H1 (cell line): ENCODE results near the gene PINK1. TPM values are rescaled to one million over a fixed set of nuclear protein-coding genes. Genes with fewer than 3 reads are reported as not detected.
A peak's percentile ranks its signal among the peaks of the same experiment; 100 is the strongest.

Source experiments
- CTCF ChIA-PET: fragments of 300-600 bp; sonication (Branson Sonifier 250); formaldehyde crosslinking; loops from one replicate; lab custom pipeline; 2021; ENCODE audit not compliant: partially characterized antibody; lab: Charles Lee
- POLR2A ChIA-PET: fragments of 300-600 bp; sonication (Branson Sonifier 250); formaldehyde crosslinking; loops from one replicate; lab custom pipeline; 2021; ENCODE audit warnings: inconsistent platforms; ENCODE audit not compliant: partially characterized antibody; lab: Charles Lee
- DNase-seq, 2 experiments: peaks; one replicate each; pipeline versions ENCODE4 v3.0.0 to v3.0.0-alpha.2; 2010 to 2022; ENCODE audit warnings: low spot score in 2 of 2, low read depth in 1 of 2, mixed read lengths in 1 of 2
- FAIRE-seq: peaks from 2 replicates; lab custom pipeline; 2011; peaks lifted over from hg19 to GRCh38; lab: Jason Lieb, UNC
- H2AFZ ChIP-seq: 2 replicates; pipeline ENCODE4 v1.8.1; 2012; ENCODE audit warnings: low read length, inconsistent platforms
- H2AK5ac ChIP-seq: 2 replicates; pipeline ENCODE4 v1.6.1; 2013; ENCODE audit warnings: low read depth, low read length
- H2BK120ac ChIP-seq: replicated peaks from 2 replicates; pipeline ENCODE3; 2013; ENCODE audit warnings: low read depth, low read length, inconsistent platforms
- H2BK12ac ChIP-seq: 2 replicates; pipeline ENCODE4 v1.6.1; 2013; ENCODE audit warnings: low read depth, low read length
- H2BK15ac ChIP-seq: 2 replicates; pipeline ENCODE4 v1.6.1; 2013; ENCODE audit warnings: low read length
- H2BK20ac ChIP-seq: 2 replicates; pipeline ENCODE4 v1.6.1; 2013; ENCODE audit warnings: low read length
- H2BK5ac ChIP-seq: 2 replicates; pipeline ENCODE4 v1.6.1; 2013; ENCODE audit warnings: low read depth, low read length
- H3K14ac ChIP-seq: 2 replicates; pipeline ENCODE4 v1.6.1; 2013; ENCODE audit warnings: inconsistent platforms; ENCODE audit not compliant: insufficient read length
- H3K18ac ChIP-seq: 2 replicates; pipeline ENCODE4 v1.6.1; 2013; ENCODE audit warnings: low read length; ENCODE audit errors: extremely low read depth
- H3K23ac ChIP-seq: 2 replicates; pipeline ENCODE4 v1.6.1; 2013; ENCODE audit warnings: inconsistent platforms; ENCODE audit not compliant: insufficient read length
- H3K23me2 ChIP-seq: 2 replicates; pipeline ENCODE4 v1.6.1; 2013; ENCODE audit warnings: low read depth, low read length
- H3K27ac ChIP-seq: 2 replicates; pipeline ENCODE4 v1.6.1; 2011; ENCODE audit warnings: low read depth, low read length, inconsistent platforms
- H3K27me3 ChIP-seq, 4 experiments: replicated peaks in 1 of 4; 1 replicate in 1 of 4; 2 replicates in 3 of 4; pipeline versions ENCODE4 v1.6.1 to v1.8.1; 2011 to 2013; ENCODE audit warnings: low read length in 3 of 4, mild to moderate bottlenecking in 3 of 4, inconsistent platforms in 2 of 4, mixed read lengths in 2 of 4, moderate library complexity in 1 of 4; ENCODE audit not compliant: control insufficient read depth in 3 of 4, insufficient read depth in 3 of 4; ENCODE audit errors: extremely low read depth in 1 of 4
- H3K36me3 ChIP-seq, 4 experiments: 2 replicates each; pipeline versions ENCODE4 v1.6.1 to v1.8.1; 2011 to 2013; ENCODE audit warnings: mild to moderate bottlenecking in 4 of 4, low read length in 3 of 4, moderate library complexity in 2 of 4, control low read depth in 1 of 4, inconsistent platforms in 1 of 4; ENCODE audit not compliant: insufficient read depth in 4 of 4, control insufficient read depth in 2 of 4
- H3K4ac ChIP-seq: replicated peaks from 2 replicates; pipeline ENCODE3; 2013; ENCODE audit warnings: low read length, low read depth, mixed read lengths, inconsistent platforms; ENCODE audit not compliant: insufficient read length
- H3K4me1 ChIP-seq, 4 experiments: replicated peaks in 1 of 4; 1 replicate in 1 of 4; 2 replicates in 3 of 4; pipeline versions ENCODE4 v1.6.1 to v1.8.1; 2011 to 2013; ENCODE audit warnings: low read length in 3 of 4, inconsistent platforms in 2 of 4, mixed read lengths in 1 of 4; ENCODE audit not compliant: insufficient read depth in 4 of 4, control insufficient read depth in 3 of 4
- H3K4me2 ChIP-seq, 2 experiments: 2 replicates each; pipeline versions ENCODE4 v1.6.1 to v1.8.1; 2011 to 2013; ENCODE audit warnings: low read depth in 2 of 2, low read length in 2 of 2, control low read depth in 1 of 2, inconsistent platforms in 1 of 2, mild to moderate bottlenecking in 1 of 2; ENCODE audit not compliant: insufficient read depth in 1 of 2
- H3K4me3 ChIP-seq, 4 experiments: fragments of 200-600, 300-600 bp in 1 of 4; sonication (generic), shearing (Covaris generic), sonication (Bioruptor Twin) in 1 of 4; 2 replicates each; pipeline versions ENCODE4 v1.5.1 to v1.8.1; 2011 to 2016; ENCODE audit warnings: low read length in 4 of 4, low read depth in 3 of 4, control low read depth in 2 of 4, inconsistent platforms in 2 of 4, mild to moderate bottlenecking in 2 of 4, mixed read lengths in 1 of 4, moderate library complexity in 1 of 4; ENCODE audit not compliant: insufficient read depth in 2 of 4; ENCODE audit errors: extremely low read depth in 1 of 4
- H3K56ac ChIP-seq: replicated peaks from 2 replicates; pipeline ENCODE3; 2013; ENCODE audit warnings: low read depth, mild to moderate bottlenecking, mixed read lengths, low read length, inconsistent platforms; ENCODE audit not compliant: insufficient read length
- H3K79me1 ChIP-seq: 2 replicates; pipeline ENCODE4 v1.6.1; 2013; ENCODE audit warnings: low read depth, low read length, control low read depth
- H3K79me2 ChIP-seq, 2 experiments: 2 replicates each; pipeline versions ENCODE4 v1.6.1 to v1.8.1; 2012 to 2013; ENCODE audit warnings: low read length in 2 of 2, mild to moderate bottlenecking in 2 of 2, inconsistent platforms in 1 of 2; ENCODE audit not compliant: insufficient read depth in 2 of 2, control insufficient read depth in 1 of 2
- H3K9ac ChIP-seq, 4 experiments: replicated peaks in 1 of 4; 1 replicate in 1 of 4; 2 replicates in 3 of 4; pipeline versions ENCODE4 v1.6.1 to v1.8.1; 2011 to 2013; ENCODE audit warnings: low read depth in 3 of 4, low read length in 3 of 4, control low read depth in 2 of 4, mild to moderate bottlenecking in 2 of 4, moderate library complexity in 2 of 4, inconsistent platforms in 1 of 4; ENCODE audit errors: extremely low read depth in 1 of 4
- H3K9me3 ChIP-seq, 2 experiments: 2 replicates each; pipeline versions ENCODE4 v1.6.1 to v1.8.1; 2012 to 2013; ENCODE audit warnings: mild to moderate bottlenecking in 2 of 2, moderate library complexity in 2 of 2, control low read depth in 1 of 2, inconsistent platforms in 1 of 2, low read depth in 1 of 2, low read length in 1 of 2, mixed read lengths in 1 of 2; ENCODE audit not compliant: insufficient read depth in 2 of 2
- H4K20me1 ChIP-seq, 2 experiments: replicated peaks in 1 of 2; 2 replicates each; pipeline versions ENCODE3 to v1.8.1; 2011 to 2013; ENCODE audit warnings: inconsistent platforms in 2 of 2, low read length in 2 of 2, mild to moderate bottlenecking in 1 of 2; ENCODE audit not compliant: insufficient read depth in 2 of 2, control insufficient read depth in 1 of 2
- H4K5ac ChIP-seq: 2 replicates; pipeline ENCODE4 v1.6.1; 2013; ENCODE audit warnings: low read length, low read depth, mixed read lengths, inconsistent platforms; ENCODE audit not compliant: insufficient read length
- H4K8ac ChIP-seq: 2 replicates; pipeline ENCODE4 v1.8.0; 2013; ENCODE audit warnings: mild to moderate bottlenecking, moderate library complexity, low read length, inconsistent platforms; ENCODE audit not compliant: insufficient read depth; ENCODE audit errors: extremely low read depth
- H4K91ac ChIP-seq: replicated peaks from 2 replicates; pipeline ENCODE3; 2013; ENCODE audit warnings: low read length, mixed read lengths, inconsistent platforms; ENCODE audit not compliant: insufficient read length
- BCL11A ChIP-seq, 2 experiments: IDR thresholded peaks; one replicate each; pipeline ENCODE4 v1.6.1; 2011; ENCODE audit warnings: low read depth in 2 of 2, low read length in 2 of 2, mild to moderate bottlenecking in 2 of 2
- EZH2 ChIP-seq: fragments of 200-600 bp; sonication (generic); IDR thresholded peaks from 2 replicates; pipeline ENCODE4 v1.7.1; 2012; ENCODE audit warnings: low read depth, mild to moderate bottlenecking, moderate library complexity, low read length, inconsistent platforms; ENCODE audit not compliant: severe bottlenecking
- RBBP5 ChIP-seq: IDR thresholded peaks from 2 replicates; pipeline ENCODE4 v1.7.1; 2012; ENCODE audit warnings: low read depth, mild to moderate bottlenecking, inconsistent platforms, low read length, moderate library complexity, borderline replicate concordance
- RNF2 ChIP-seq: fragments of 200-900, 300-1000 bp; sonication (generic); IDR thresholded peaks from 2 replicates; pipeline ENCODE4 v1.7.1; 2016; ENCODE audit warnings: borderline replicate concordance, low read depth, mild to moderate bottlenecking, antibody characterized with exemption, low read length; ENCODE audit not compliant: poor library complexity, severe bottlenecking; ENCODE audit errors: missing control alignments
- SIRT6 ChIP-seq: IDR thresholded peaks from one replicate; pipeline ENCODE4 v1.7.1; 2012; ENCODE audit warnings: low read length, inconsistent platforms
- TAF1 ChIP-seq: IDR thresholded peaks from 2 replicates; pipeline ENCODE4 v1.6.1; 2011; ENCODE audit warnings: mild to moderate bottlenecking, low read depth, low read length
- TEAD4 ChIP-seq: IDR thresholded peaks from 2 replicates; pipeline ENCODE4 v1.6.1; 2012; ENCODE audit warnings: low read depth, low read length, inconsistent platforms, mixed read lengths
- WGBS, 2 experiments: shearing (Covaris generic) in 1 of 2; methylation state at CpG; one replicate each; pipeline versions ENCODE4 v1.1.6 to v1.1.7; 2013 to 2015; ENCODE audit warnings: low lambda C conversion rate in 2 of 2, mixed read lengths in 2 of 2, inconsistent platforms in 1 of 2, low coverage in 1 of 2, missing lambda C conversion rate in 1 of 2; ENCODE audit not compliant: insufficient replicate concordance in 2 of 2, insufficient coverage in 1 of 2, insufficient read length in 1 of 2; ENCODE audit errors: extremely low coverage in 1 of 2, missing lambda C conversion rate in 1 of 2; 5-methylcytosine and 5-hydroxymethylcytosine counted together
- polyA plus RNA-seq, 7 experiments: library from polyadenylated mRNA; depleted of rRNA in 3 of 7; stranded (reverse) in 5 of 7; unstranded in 2 of 7; fragments of >200 nt in 5 of 7; fragments of 200-250 nt in 2 of 7; gene quantifications; 1 replicate in 5 of 7; 2 replicates in 1 of 7; 4 replicates in 1 of 7; pipeline versions ENCODE4 v1.2.1 to v1.2.3, GENCODE V29; 2011 to 2013; ENCODE audit warnings: missing spikeins in 2 of 7, mixed read lengths in 2 of 7
- total RNA-seq: library from RNA; stranded (reverse); fragmentation: NEBNext Ultra II Directional; extraction: Animal tissue kit (Norgen Biotek cat#: 25700); gene quantifications from 2 replicates; pipeline ENCODE4 v1.2.1, GENCODE V29; 2021
- TF ChIP-seq, protein P1 (sequence below): IDR thresholded peaks from 2 replicates; pipeline ENCODE4 v1.6.1; 2012; ENCODE audit warnings: inconsistent platforms

The PINK1 gene
- total and polyA plus RNA-seq, 2 of the 8 experiments (the other 6 are each of a cell fraction or from before 2014, with no cell fraction given): 16.1 to 19.3 TPM

DNA sequence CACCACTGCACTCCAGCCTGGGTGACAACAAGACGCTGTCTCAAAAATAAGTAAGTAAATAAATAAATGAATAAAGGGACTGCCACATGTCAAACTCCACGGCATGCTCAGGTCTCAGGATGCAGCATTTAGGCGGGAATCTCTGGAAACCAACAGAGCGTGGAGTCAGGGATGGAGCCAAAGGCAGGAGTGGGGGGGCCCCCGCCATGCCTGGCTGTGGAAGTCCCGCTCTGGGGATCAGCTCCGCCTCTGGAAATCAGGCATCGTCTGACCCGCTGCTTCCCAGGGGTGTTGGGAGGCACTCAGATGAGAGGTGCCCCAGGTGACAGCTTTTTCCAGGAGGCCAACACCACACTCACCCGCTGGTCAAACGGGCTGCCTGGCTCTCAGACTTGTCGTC, 64.3 kb downstream of the PINK1 start:
- no peak overlapping the region for H3K23ac ChIP-seq
- H3K27me3 ChIP-seq: no peaks in the 10 kb centered on the region; a peak in 1 of 7 replicates
- H3K27ac ChIP-seq: no peak overlapping the region
- H4K5ac ChIP-seq: no peak overlapping the region
- H2BK120ac ChIP-seq: no peak overlapping the region
- H3K4me3 ChIP-seq: peak overlapping the region in 1 of 4 experiments; percentile 66; a peak in 1 of 8 replicates
- peaks cover 2 to 3% of the 10 kb centered on the region in 2 experiments for H4K20me1 ChIP-seq
- H4K91ac ChIP-seq: no peak overlapping the region
- no peak overlapping the region for H3K9ac ChIP-seq
- 86% methylated on average over 12 of the region's 12 CpGs; no CpG with 5 or more reads in 1 of the 2 experiments for WGBS, 2 experiments
- FAIRE-seq: no peak
- H2AK5ac ChIP-seq: peak overlapping the region; percentile 24; the same call in 1 of the 2 replicates
- no peak overlapping the region for H3K18ac ChIP-seq
- no peak overlapping the region for H2BK15ac ChIP-seq
- peak overlapping the region; percentile 37 to 88; a peak in 3 of 4 replicates for H3K4me2 ChIP-seq
- no peak overlapping the region for H3K4ac ChIP-seq
- no peaks in the 10 kb centered on the region for H3K79me1 ChIP-seq
- POLR2A ChIA-PET: interaction anchor here (1.2 to 3.7 kb wide), 6 partner anchors 13 to 90 kb away, joined by 4 to 16 read pairs (median 6); partner anchors contain the start of genes DDOST and HP1BP3
- peaks cover 5% of the 10 kb centered on the region; the same call in 1 of the 2 replicates for H3K23me2 ChIP-seq
- no peak overlapping the region for H2BK12ac ChIP-seq
- H3K14ac ChIP-seq: no peak overlapping the region
- no peaks in the 10 kb centered on the region for H3K36me3 ChIP-seq
- H3K9me3 ChIP-seq: no peaks in the 10 kb centered on the region
- CTCF ChIA-PET: interaction anchor here (0.5 to 5.1 kb wide), 36 partner anchors 9 to 895 kb away, joined by 3 to 82 read pairs (median 6); partner anchors contain the start of genes DDOST, KIF17 and SH2D5
- H3K4me1 ChIP-seq: peaks cover 0 to 6% (median 4%) of the 10 kb centered on the region in 4 experiments; a peak in 3 of 7 replicates
- no peak overlapping the region for H3K56ac ChIP-seq
- H2AFZ ChIP-seq: no peak overlapping the region
- no peak overlapping the region for H2BK5ac ChIP-seq
- no peak for TF ChIP-seq RNF2
- TF ChIP-seq BCL11A (IDR thresholded peaks at IDR 0.05; ENCODE audit: low read depth in 2 of 2, low read length in 2 of 2): no peak
- TF ChIP-seq, protein P1, sequence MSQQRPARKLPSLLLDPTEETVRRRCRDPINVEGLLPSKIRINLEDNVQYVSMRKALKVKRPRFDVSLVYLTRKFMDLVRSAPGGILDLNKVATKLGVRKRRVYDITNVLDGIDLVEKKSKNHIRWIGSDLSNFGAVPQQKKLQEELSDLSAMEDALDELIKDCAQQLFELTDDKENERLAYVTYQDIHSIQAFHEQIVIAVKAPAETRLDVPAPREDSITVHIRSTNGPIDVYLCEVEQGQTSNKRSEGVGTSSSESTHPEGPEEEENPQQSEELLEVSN: peak; percentile 28; the same call in 1 of the 2 replicates
- no peak for TF ChIP-seq RBBP5
- TF ChIP-seq EZH2: no peak
- TF ChIP-seq TEAD4: no peak
- TF ChIP-seq SIRT6: no peak
- TF ChIP-seq TAF1: no peak
- DNase-seq: no peak
- H3K79me2 ChIP-seq: no peaks in the 10 kb centered on the region
- H4K8ac ChIP-seq: no peak overlapping the region
- no peak overlapping the region for H2BK20ac ChIP-seq
